DOHH2 (cell line): ENCODE measurements around the gene APOL2.

Source experiments
- EZH2phosphoT487 ChIP-seq: fragments of 200-600 bp; sonication (generic); IDR thresholded peaks from 2 replicates; pipeline ENCODE4 v1.6.1; 2017; ENCODE audit warnings: borderline replicate concordance, mild to moderate bottlenecking, antibody characterized with exemption, low read length, moderate library complexity, mixed read lengths
- TF ChIP-seq, protein P1 (sequence below): fragments of 200-600 bp; sonication (generic); IDR thresholded peaks from one replicate; pipeline ENCODE4 v1.5.1; 2014; ENCODE audit warnings: antibody characterized with exemption, mild to moderate bottlenecking, low read depth, low read length; ENCODE audit not compliant: poor library complexity, severe bottlenecking

DNA sequence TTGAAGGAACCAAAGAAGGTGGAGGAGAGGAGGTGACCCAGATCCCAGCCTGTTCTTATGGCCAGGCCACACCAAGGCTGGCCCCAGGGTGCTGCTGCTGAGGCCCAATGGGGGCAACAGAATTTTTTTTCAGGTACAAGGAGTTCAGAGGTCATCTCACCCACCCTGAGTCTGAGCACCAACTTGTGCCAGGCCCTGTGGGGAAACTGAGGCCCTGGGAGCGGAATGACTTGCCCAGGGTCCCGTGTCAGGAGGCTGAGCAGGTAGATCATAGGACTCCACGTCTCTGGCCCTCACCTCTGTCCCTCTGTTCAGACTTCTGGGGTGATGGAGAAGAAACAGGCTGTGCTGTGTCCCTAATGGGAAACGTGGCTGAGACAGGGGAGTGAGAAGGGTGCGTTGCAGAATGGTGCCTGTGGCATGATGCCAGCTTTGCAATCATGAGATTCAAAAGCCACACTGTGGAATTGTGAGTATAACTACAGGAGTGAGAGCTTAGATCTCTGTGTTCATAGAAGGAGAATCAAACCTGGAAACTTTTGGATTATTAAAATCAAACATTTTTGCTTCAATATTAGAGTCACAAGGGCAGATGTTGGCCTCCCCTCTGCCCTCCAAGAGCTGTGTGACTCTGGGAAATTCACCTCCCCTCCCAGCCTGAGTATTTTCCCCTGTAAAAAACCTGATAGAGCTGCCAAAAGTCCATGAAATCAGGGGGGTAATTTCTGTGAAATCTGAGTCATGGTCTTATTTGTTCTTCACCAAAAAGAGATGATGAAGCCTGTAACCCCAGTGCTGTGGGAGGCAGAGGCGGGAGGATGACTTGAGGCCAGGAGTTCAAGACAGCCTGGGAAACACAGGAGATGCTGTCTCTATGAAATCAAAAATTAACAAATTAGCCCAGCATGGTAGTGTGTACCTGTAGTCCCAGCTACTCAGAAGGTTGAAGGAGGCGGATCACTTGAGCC lies 14.5 kb upstream of the APOL2 start:
- TF ChIP-seq, protein P1, sequence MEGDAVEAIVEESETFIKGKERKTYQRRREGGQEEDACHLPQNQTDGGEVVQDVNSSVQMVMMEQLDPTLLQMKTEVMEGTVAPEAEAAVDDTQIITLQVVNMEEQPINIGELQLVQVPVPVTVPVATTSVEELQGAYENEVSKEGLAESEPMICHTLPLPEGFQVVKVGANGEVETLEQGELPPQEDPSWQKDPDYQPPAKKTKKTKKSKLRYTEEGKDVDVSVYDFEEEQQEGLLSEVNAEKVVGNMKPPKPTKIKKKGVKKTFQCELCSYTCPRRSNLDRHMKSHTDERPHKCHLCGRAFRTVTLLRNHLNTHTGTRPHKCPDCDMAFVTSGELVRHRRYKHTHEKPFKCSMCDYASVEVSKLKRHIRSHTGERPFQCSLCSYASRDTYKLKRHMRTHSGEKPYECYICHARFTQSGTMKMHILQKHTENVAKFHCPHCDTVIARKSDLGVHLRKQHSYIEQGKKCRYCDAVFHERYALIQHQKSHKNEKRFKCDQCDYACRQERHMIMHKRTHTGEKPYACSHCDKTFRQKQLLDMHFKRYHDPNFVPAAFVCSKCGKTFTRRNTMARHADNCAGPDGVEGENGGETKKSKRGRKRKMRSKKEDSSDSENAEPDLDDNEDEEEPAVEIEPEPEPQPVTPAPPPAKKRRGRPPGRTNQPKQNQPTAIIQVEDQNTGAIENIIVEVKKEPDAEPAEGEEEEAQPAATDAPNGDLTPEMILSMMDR = no peak
- TF ChIP-seq EZH2phosphoT487 = no peak
